Heart left ventricle (tissue), 16 donors: ENCODE measurements around the gene C11orf91. TPM values are rescaled to one million over a fixed set of nuclear protein-coding genes. Genes with fewer than 3 reads are reported as not detected.

Experiments
- ATAC-seq, 4 donors: fragments of 200-7000 bp; cut with Tn5 transposase; one replicate each; pipeline ENCODE4 v1.9.1; 2020 to 2022; ENCODE audit warnings: moderate library complexity in 4 of 4, mild to moderate bottlenecking in 3 of 4, moderate number of reproducible peaks in 1 of 4
- DNase-seq, 5 donors: peaks; one replicate each; pipeline ENCODE4 v3.0.0-alpha.2; 2020
- H3K27ac ChIP-seq, 12 donors: fragments of 200-600 bp; sonication (generic) in 4 of 12; one replicate each; pipeline versions ENCODE4 v1.5.0 to v1.8.0; 2016 to 2022; ENCODE audit warnings: mild to moderate bottlenecking in 2 of 12
- H3K27me3 ChIP-seq, 9 donors: fragments of 200-600 bp; sonication (generic) in 2 of 9; one replicate each; pipeline versions ENCODE4 v1.5.1 to v1.8.0; 2016 to 2022; ENCODE audit warnings: mild to moderate bottlenecking in 3 of 9
- H3K36me3 ChIP-seq, 9 donors: fragments of 200-600 bp; sonication (generic) in 2 of 9; one replicate each; pipeline versions ENCODE4 v1.5.0 to v1.8.0; 2018 to 2022; ENCODE audit warnings: mild to moderate bottlenecking in 2 of 9
- H3K4me1 ChIP-seq, 12 donors: fragments of 200-600 bp; sonication (generic) in 4 of 12; one replicate each; pipeline versions ENCODE4 v1.5.0 to v1.8.0; 2016 to 2022; ENCODE audit warnings: mild to moderate bottlenecking in 3 of 12
- H3K4me3 ChIP-seq, 12 donors: fragments of 200-600 bp; sonication (generic) in 4 of 12; one replicate each; pipeline versions ENCODE4 v1.5.0 to v1.8.0; 2017 to 2022; ENCODE audit warnings: mild to moderate bottlenecking in 9 of 12, moderate library complexity in 4 of 12
- H3K9me3 ChIP-seq, 12 donors: fragments of 200-600 bp; sonication (generic) in 4 of 12; one replicate each; pipeline versions ENCODE4 v1.5.0 to v1.8.0; 2016 to 2022; ENCODE audit warnings: mild to moderate bottlenecking in 1 of 12
- POLR2A ChIP-seq, 2 donors: fragments of 450-650 bp; IDR thresholded peaks; one replicate each; pipeline ENCODE4 v1.6.1; 2017; ENCODE audit warnings: antibody characterized with exemption in 2 of 2, mild to moderate bottlenecking in 2 of 2, moderate library complexity in 2 of 2
- WGBS, 4 donors: extraction: QIAGEN DNeasy Blood & Tissue Kit in 2 of 4; methylation state at CpG; one replicate each; pipeline versions ENCODE4 v1.1.5 to v1.1.7; 2013 to 2018; 5-methylcytosine and 5-hydroxymethylcytosine counted together
- intact Hi-C, 10 donors: fragments of 100-400 bp; cut with DNase I; formaldehyde crosslinking; loops; one replicate each; pipeline versions ENCODE4 v1.11.1 to v1.14.2; 2022
- polyA plus RNA-seq, 2 donors: library from polyadenylated mRNA; stranded (reverse); fragments of 200-250 nt; gene quantifications; one replicate each; pipeline ENCODE4 v1.2.3, GENCODE V29; 2013
- total RNA-seq, 9 donors: library from RNA; depleted of rRNA in 2 of 9; stranded (reverse); fragments of >200 nt in 2 of 9; fragmentation: NEBNext Ultra II Directional in 3 of 9; extraction: Animal tissue kit (Norgen Biotek cat#: 25700) in 3 of 9; gene quantifications; one replicate each; pipeline versions ENCODE4 v1.1.0 to v1.2.4, GENCODE V29; 2016 to 2023
- TF ChIP-seq, protein P1 (sequence below), 12 donors: fragments of 200-600 bp; sonication (generic) in 4 of 12; IDR thresholded peaks; one replicate each; pipeline versions ENCODE4 v1.5.0 to v1.8.0; 2018 to 2022; ENCODE audit warnings: antibody characterized with exemption in 12 of 12, mild to moderate bottlenecking in 5 of 12
- donor health status: ischemic (EF 13 %, LVEDD 7.1; RV severe dilation, severe dysfunction).
- donor health status: healthy with polysubstance abuse.
- donor health status: DM: no; HTN: yes; CAD: no.
- donor health status: DM: no; HTN: no; CAD: no.
- donor health status: ischemic (EF 25% LVEDD 6.9; RV normal size, moderate dysfunction).
- donor health status: ischemic (EF 25% LVEDD 5.7; RV mildly dilated, moderate dysfunction).
- donor health status: healthy.
- donor health status: DM: yes; HTN: yes; CAD: no.
- donor health status: ischemic (EF 35%, LVEDD 5.7; RV mildly dilated, moderate dysfunction).
- donor health status: nonischemic (EF 11% LVEDD 7.7; RV severe dilation, severe dysfunction).
- donor health status: DM: yes; HTN: yes; CAD: no.
- donor health status: PGD.
- donor health status: ischemic (EF 29% LVEDD 5.4; RV normal size, mild dysfunction).
- donor health status: nonischemic (EF 23%, LVEDD 6.1; RV moderate dilation, normal function).

The C11orf91 gene
- total and polyA plus RNA-seq, 11 donors, result 0.56 to 1.00 (median 0.70) TPM; not detected in 7

DNA sequence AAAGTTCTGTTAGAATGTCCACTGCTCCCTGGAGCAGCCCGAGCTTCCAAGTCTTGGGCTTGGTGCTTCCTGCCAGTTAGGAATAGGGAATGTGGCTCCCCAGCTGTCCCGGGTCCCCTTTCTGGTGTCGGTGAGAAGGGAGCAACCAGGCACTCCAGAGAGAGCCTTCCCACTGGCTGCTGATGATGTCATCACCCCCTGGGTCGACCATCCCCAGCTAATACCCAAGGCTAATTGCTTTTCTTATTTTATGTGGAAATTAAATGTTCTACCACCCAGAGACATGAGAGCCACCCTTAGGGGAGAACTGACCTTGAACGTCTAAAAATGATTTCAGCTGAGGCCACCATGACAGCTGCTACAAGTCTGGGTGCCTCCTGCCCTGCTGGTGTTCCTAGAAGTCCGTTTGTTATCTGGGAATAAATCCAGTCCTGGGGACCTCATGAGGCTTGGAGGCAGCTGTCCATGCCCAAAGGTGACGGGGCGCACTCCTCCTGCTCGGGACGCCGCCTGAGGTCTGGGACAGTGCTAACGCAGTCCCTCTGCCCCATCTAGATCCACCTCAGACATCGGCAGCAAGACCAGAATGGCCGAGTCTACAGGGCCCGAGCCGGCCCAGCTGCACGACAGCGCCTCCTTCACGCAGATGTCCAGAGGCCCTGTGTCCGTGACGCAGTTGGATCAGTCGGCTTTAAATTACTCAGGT, 42.3 kb downstream of the C11orf91 start:
- 85 to 91% (median 87%) methylated on average over 18 to 22 of the region's 22 CpGs for WGBS, 4 donors
- no peak overlapping the region for H3K4me3 ChIP-seq

DNA sequence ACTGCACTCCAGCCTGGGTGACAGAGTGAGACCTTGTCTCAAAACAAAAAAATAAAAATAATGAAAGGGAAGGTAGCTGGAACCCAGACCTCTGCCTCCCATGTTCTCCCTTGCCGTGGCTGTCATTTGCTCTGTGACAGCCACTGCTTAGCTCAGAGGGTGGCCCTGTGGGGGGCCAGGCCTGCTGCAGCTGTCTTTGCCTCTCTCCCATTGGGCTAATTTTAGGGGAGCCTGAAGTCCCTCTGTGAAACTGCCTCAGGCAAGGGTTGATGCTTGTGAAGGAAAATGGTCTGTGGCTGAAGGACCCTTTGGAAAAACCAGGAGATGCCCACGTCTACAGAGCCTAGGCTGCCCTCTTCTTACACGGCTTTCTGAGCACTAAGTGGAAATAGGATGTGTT, 42.9 kb downstream of the C11orf91 start:
- no peak for ATAC-seq
- no peak overlapping the region for H3K27ac ChIP-seq
- DNase-seq, result no peak
- no peak for TF ChIP-seq POLR2A (IDR thresholded peaks at IDR 0.05)
- TF ChIP-seq, protein P1, sequence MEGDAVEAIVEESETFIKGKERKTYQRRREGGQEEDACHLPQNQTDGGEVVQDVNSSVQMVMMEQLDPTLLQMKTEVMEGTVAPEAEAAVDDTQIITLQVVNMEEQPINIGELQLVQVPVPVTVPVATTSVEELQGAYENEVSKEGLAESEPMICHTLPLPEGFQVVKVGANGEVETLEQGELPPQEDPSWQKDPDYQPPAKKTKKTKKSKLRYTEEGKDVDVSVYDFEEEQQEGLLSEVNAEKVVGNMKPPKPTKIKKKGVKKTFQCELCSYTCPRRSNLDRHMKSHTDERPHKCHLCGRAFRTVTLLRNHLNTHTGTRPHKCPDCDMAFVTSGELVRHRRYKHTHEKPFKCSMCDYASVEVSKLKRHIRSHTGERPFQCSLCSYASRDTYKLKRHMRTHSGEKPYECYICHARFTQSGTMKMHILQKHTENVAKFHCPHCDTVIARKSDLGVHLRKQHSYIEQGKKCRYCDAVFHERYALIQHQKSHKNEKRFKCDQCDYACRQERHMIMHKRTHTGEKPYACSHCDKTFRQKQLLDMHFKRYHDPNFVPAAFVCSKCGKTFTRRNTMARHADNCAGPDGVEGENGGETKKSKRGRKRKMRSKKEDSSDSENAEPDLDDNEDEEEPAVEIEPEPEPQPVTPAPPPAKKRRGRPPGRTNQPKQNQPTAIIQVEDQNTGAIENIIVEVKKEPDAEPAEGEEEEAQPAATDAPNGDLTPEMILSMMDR (IDR thresholded peaks at IDR 0.05), result no peak
- no peaks in the 10 kb centered on the region for H3K9me3 ChIP-seq
- peaks cover 0 to 3% (median 0%) of the 10 kb centered on the region in 12 donors for H3K4me1 ChIP-seq
- H3K4me3 ChIP-seq, result no peak overlapping the region
- 88 to 93% (median 92%) methylated on average over 3 of the region's 3 CpGs for WGBS, 4 donors
- intact Hi-C loops, result no loop called here
- no peaks in the 10 kb centered on the region for H3K27me3 ChIP-seq
- no peaks in the 10 kb centered on the region for H3K36me3 ChIP-seq

More for the DNA sequence above, 42.3 kb downstream of the C11orf91 start:
- H3K27me3 ChIP-seq, result no peaks in the 10 kb centered on the region
- ATAC-seq, result no peak
- H3K36me3 ChIP-seq, result no peaks in the 10 kb centered on the region
- H3K4me1 ChIP-seq, result no peaks in the 10 kb centered on the region
- TF ChIP-seq, protein P1 (IDR thresholded peaks at IDR 0.05), result no peak
- no peak for TF ChIP-seq POLR2A (IDR thresholded peaks at IDR 0.05)
- no peaks in the 10 kb centered on the region for H3K9me3 ChIP-seq
- no peak for DNase-seq
- intact Hi-C loops, result no loop called here
- H3K27ac ChIP-seq, result no peak overlapping the region

DNA sequence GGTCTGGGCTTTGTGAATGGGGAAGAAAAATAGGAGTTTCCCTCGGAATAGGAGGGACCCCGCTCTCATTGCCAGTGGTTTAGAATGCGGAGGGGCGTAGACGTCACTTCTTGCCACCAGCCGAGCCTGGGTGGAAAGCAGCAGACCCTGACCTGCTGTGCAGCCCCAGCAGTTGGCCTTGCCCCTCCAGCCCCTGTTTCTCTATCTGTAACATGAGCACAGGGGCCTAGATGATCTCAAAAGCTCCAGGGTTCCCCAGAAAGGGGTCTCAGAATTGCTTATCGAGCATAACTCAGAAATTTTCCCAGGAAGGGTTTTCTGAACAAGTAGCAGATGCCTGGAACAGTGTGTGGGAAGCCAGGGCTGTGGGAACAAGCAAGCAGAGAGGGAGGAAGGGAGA, 43.9 kb downstream of the C11orf91 start:
- no peaks in the 10 kb centered on the region for H3K36me3 ChIP-seq
- 93 to 96% (median 94%) methylated on average over 7 of the region's 7 CpGs for WGBS, 4 donors
- H3K27me3 ChIP-seq, result no peaks in the 10 kb centered on the region
- ATAC-seq (no peak), DNase-seq (no peak)
- no peaks in the 10 kb centered on the region for H3K9me3 ChIP-seq
- no peak overlapping the region for H3K4me3 ChIP-seq
- TF ChIP-seq POLR2A (IDR thresholded peaks at IDR 0.05), result no peak
- TF ChIP-seq, protein P1 (IDR thresholded peaks at IDR 0.05), result no peak
- H3K27ac ChIP-seq, result no peak overlapping the region
- intact Hi-C loops, result no loop called here
- H3K4me1 ChIP-seq, result peaks cover 0 to 13% (median 8%) of the 10 kb centered on the region in 12 donors

DNA sequence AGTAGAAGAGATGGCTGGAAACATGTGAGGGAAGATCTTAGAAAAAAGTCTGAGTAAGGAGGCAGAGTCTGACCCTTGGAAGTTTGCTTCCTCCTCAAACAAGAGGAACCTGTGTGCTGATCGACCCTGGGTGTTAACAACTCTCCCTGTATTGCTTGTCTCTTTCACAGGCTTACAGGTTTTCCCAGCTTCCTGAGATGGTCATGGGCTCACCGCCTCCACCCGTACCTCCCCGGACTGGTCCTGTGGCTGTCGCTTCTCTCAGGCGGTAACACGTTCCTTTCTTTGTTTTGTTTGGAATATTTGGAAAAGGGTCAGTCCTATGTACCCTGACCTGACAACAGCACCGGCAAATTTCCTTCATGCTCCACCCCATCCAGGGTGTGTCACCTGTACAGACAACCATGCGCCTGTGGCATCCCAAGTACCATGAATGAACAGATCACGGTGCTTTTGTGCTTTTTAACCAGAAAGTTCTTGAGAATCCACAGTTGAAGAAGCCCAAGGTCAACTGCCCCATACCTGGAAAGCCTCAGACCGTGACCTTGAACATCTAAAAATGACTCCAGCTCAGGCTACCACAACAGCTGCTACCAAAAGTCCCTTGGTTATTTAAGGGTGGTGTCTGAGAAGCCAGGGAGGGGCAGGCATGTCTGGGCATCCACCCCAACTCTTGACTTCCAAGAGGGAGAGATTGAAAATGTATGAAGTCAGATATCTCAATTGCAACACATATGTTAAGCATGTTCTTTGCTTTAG, 44.6 kb downstream of the C11orf91 start:
- Histone ChIP-seq H3K9me3 (no peaks in the 10 kb centered on the region), H3K36me3 (no peaks in the 10 kb centered on the region), H3K27me3 (no peaks in the 10 kb centered on the region), H3K27ac (no peak overlapping the region), H3K4me1 (peaks cover 0 to 18% (median 8%) of the 10 kb centered on the region in 12 donors), H3K4me3 (no peak overlapping the region)
- WGBS, 4 donors, result 91 to 94% (median 93%) methylated on average over 11 of the region's 11 CpGs
- no peak for TF ChIP-seq POLR2A (IDR thresholded peaks at IDR 0.05)
- TF ChIP-seq, protein P1 (IDR thresholded peaks at IDR 0.05), result no peak
- ATAC-seq (no peak), DNase-seq (no peak)
- intact Hi-C loops, result no loop called here
